Esophagus muscularis mucosa (tissue), 4 donors: ENCODE data around the gene PNMA6E.

ENCODE experiments used
- CTCF ChIP-seq, 3 experiments: fragments of 200-600 bp in 2 of 3; fragments of 450-650 bp in 1 of 3; sonication (generic) in 2 of 3; IDR thresholded peaks; one replicate each; pipeline ENCODE4 v1.5.1; 2017 to 2019; ENCODE audit warnings: antibody characterized with exemption in 3 of 3, mild to moderate bottlenecking in 2 of 3, moderate library complexity in 1 of 3
- EP300 ChIP-seq: sonication (generic); formaldehyde crosslinking; IDR thresholded peaks from one replicate; pipeline ENCODE4 v1.6.1; 2017; ENCODE audit warnings: antibody characterized with exemption
- POLR2A ChIP-seq: fragments of 450-650 bp; IDR thresholded peaks from one replicate; pipeline ENCODE4 v1.6.1; 2017; ENCODE audit warnings: antibody characterized with exemption, moderate library complexity, mild to moderate bottlenecking, low read depth
- POLR2AphosphoS5 ChIP-seq, 2 donors: sonication (generic); formaldehyde crosslinking; IDR thresholded peaks; one replicate each; pipeline ENCODE4 v1.6.1; 2017; ENCODE audit warnings: antibody characterized with exemption in 2 of 2

- TF ChIP-seq POLR2A (no peak), CTCF (IDR thresholded peaks at IDR 0.05) (no peak), EP300 (no peak), POLR2AphosphoS5 (IDR thresholded peaks at IDR 0.05) (no peak)
These were observed 8.4 kb downstream of the PNMA6E start for GRCh38 chrX:153392642-153393321.
